GM15510 (cell line): ENCODE results near the gene MARK3.

Experiments used
- POLR2A ChIP-seq: IDR thresholded peaks from 3 replicates; pipeline ENCODE4 v1.6.1; 2011; ENCODE audit warnings: borderline replicate concordance; ENCODE audit not compliant: insufficient read length; ENCODE audit errors: extremely low read depth

The MARK3 gene

DNA sequence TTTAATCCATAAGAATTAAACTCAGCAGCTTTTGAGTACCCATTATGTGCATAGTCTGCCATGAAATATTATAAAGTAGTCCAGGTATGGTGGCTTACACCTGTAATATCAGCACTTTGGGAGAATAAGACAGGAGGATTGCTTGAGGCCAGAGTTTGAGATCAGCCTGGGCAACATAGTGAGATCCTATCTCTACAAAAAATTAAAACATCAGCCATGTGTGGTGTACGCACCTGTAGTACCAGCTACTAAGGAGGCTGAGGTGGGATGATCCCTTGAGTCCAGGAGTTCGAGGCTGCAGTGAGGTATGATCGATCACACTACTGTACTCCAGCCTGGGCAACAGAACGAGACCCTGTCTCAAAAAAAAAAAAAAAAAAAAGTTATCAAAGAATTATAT, 15.3 kb downstream of the MARK3 start:
- no peak for TF ChIP-seq POLR2A

DNA sequence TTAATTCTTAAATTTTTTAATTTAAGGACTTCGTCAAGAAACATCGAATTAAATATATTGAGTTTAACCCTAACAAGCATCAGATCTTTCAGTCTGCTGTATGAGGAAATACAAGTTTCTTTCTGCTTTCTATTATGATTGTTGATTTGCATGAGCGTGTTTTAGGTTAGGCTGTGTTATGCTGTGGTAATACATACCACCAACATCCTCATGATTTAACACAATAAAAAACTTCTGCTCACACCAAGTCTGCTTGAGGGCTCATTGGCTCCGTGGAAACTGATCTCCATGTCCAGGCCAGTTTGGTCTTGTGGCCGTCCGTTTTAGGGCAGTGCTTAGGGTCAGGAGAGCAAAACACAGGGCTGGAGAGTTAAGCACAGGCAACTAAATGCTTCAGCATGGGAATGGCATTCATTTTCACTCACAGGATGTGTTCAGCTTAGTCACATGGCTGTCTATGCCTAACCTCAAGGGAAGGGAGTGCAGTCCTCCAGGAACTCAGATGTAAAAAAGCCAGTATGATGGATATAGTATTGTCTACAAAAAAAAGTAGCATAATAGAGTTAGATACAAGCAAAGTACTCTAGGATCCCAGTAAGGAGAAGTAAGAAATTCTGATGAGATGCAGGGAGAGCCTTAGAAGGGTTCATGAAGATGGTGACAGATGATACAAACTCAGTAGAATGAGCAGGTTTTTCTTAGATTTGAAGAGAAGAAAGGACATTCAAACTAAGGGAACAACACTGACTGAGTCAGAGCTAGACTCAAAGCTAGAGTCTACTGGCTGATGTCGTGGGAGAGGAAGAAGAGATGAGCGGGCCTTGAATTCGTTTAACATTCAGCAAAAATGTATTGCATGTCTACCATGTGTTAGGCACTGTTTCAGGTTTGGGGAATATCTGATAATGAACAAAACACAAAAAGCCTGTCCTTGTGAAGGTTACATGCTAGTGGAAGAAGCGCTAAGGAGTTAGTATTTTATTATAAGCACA, 16.3 kb downstream of the MARK3 start:
- no peak for TF ChIP-seq POLR2A

DNA sequence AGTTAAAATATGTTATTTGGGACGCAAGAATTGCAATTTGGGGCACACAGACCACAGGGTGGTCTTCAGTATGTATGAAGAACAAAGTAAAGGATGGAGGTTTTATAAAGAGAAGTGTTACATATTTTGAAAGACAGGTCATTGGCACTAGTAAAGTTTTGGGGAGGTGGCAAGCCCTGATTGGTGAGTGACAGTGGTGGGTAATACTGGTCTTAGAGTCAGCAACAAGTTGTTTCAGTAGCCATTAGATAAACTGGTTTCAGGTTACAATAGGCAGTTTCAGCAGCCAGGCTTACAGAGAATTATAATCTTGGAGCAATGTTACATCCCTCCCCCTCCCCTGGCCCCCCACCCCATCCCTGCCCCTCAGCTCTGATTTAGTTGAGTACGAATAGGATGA, 17.5 kb downstream of the MARK3 start:
- TF ChIP-seq POLR2A: no peak

DNA sequence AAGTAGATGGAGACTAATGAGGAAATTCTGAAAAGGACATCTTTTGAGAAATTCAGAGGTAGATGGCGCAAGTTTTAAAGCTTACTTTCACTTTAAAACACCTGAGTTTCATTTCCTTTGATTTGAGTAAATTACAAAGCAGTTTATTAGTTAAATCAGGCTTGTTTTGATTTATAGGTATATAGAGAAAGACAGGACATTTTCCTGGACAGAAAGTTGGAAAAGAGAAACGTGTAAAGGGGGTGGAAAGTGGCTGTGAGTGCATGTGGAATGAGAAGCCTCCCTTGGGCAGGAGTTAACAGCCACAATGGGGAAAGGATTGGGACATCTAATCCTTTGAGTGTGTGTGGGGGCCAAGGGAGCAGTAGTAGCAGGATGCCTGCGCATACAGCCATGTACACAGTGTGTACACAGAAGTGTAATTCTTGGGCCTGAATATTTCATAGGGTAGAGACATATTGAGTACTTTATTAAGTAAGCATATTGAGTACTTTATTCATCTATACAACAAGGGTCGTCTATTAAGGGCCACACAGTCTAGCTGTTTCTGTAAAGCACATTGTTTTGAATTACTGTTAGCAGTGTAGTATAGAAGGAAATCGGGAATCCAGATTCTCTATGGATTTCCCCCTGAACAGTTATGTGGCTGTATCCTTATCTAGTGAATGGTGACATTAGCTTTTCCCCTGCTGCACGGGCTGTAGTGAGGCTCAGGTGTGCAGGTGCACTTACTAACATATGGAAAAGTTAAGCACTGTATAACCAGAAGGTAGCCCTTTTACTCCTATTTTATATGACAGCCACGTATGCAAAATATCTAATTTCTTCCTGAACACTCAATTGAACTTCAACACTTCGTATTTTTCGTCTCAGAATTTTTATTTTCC, 19.1 kb downstream of the MARK3 start:
- TF ChIP-seq POLR2A: no peak

DNA sequence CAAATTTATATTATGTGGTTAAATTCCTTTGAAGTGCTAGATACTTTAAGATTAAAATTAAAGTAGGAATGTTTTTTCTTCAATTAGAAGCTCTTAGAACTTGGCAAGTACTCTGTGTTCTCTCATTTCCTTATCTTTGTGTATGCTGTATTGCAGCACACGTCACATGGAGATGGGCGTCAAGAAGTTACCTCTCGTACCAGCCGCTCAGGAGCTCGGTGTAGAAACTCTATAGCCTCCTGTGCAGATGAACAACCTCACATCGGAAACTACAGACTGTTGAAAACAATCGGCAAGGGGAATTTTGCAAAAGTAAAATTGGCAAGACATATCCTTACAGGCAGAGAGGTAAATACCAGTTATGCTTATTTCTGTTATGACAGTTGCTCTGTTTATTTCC, 19.7 kb downstream of the MARK3 start:
- TF ChIP-seq POLR2A: no peak

DNA sequence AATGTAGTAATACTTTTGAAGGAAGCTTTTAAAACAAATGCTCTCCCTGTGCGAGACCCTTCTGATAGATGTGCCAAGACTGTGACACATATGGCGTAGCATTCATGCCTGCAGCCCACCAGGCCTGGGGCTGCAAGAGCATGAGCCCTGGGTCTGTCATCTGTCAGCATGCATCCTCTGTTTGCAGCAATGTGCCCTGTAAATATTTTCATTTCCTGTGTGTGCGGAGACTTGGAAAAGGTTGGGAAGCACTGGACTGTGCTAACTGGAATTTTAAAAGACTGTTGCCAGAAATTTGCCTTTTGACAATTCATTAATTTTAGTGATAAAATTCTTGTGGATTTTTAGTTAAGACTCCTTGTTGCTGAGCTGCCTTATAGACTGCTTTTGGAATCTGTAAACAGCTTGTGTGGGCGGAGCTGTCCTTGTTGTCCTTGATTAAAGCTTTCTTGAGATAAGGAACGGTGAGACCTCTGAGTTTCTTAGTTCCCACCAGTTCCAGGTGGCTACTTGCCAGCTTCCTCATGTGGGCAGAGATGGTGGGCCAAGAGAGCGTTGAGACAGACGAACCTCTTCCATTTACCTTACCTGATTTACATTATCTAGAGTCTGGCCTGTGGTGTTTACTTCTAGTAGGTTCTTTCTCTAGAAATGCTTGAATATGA, 23.4 kb downstream of the MARK3 start:
- no peak for TF ChIP-seq POLR2A

DNA sequence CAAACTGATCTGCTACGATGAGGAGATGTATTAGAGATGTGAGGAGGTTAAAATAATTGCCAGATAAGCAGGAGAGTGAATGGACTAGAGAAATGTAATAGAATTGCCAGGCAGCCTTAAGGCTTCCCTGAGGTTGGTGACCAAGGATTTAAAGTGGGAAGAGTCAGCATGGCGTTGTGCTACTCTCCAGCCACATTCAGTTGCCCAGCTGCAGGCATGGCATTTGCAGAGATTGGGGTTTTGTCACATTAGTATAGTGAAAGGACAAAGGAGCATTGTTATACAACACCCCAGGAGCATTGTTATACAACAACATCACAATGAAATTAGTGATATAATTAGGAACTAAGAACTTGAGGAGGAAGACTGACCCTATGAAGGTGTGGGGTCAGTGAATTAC, 31.7 kb downstream of the MARK3 start:
- no peak for TF ChIP-seq POLR2A

DNA sequence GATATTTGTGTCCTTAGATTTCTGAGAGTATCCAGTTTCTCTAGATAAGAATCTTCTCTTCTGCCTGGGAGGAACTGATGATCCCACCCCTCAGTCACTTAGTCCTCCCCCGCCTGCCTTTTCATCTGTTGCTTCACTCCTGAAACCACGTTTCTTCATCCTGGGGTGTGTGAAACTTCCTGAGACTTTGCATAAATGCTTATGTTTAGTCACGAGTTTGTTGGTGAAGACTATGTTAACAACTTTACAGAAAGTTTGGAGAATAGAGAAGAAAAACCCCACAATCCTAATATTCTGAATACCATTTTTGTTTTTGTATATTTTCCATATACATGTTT, 33.2 kb downstream of the MARK3 start:
- TF ChIP-seq POLR2A: no peak

DNA sequence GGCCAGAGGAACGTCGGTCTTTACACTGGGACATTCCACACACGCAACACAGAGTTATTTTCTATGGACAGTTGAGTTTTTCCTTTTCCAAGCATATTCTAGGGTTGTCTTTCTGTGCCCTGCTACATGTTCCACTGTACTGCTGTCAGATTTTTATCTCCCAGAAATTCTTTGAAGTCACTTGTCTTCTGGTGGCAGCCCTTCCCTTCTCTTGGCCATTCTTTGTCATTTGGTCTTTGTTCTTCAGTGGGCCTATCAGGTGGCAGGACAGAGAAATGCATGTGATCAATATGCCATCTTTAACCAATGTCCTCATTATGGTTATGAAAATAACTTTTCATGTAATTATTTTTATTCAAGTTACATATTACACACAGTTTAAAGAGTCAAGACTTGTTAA, 36.3 kb downstream of the MARK3 start:
- no peak for TF ChIP-seq POLR2A

DNA sequence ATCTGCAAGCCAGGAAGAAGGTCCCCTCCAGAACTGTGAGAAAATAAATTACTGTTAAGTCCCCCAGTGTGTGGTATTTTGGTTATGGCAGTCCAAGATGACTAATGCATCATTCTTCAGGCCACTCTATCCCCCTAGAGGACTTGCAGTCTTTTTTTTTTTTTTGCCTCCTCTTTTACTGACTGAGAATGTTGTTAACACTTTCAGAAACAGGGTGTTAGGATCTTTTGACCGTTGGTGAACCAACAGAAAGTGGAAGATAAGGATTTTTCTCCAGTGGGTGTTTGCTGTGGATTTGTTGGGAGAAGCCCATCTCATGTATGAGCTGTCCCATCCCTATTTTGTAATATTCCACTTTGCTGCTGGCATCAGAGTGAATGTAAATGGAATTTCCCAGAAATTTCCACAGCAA, 37.8 kb downstream of the MARK3 start:
- TF ChIP-seq POLR2A: no peak

DNA sequence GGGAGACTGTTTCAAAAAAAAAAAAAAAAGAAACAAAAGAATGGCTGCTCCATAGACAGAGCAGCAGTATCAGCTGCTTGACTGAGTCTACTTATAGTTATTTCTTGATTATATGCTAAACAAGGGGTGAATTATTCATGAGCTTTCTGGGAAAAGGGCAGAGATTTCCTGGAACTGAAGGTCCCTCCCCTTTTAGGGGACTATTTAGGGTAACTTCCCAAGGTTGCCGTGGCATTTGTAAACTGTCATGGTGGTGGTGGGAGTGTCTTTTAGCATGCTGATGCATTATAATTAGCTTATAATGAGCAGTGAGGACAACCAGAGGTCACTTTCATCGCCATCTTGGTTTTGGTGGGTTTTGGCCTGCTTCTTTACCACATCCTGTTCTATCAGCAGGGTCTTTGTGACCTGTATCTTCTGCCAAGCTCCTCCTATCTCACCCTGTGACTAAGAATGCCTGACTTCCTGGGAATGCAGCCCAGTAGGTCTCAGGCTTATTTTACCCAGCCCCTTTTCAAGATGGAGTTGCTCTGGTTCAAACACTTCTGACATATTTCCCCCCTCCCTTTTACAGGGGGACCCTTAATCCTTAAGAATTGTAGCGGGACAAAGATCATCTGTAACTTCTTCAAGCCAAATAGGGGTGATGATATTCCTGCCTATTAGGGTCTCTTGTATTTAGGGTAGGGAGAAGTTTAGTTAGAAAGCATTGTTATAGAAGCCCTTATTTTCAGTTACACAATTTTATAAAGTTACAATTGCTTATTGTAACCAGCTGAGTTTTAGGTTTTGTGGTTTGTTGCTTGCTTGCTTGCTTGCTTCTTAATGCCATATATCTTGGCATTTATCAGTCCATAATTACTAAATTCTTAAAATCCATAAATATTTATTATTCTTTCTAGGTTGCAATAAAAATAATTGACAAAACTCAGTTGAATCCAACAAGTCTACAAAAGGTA, 42.5 kb downstream of the MARK3 start:
- no peak for TF ChIP-seq POLR2A

DNA sequence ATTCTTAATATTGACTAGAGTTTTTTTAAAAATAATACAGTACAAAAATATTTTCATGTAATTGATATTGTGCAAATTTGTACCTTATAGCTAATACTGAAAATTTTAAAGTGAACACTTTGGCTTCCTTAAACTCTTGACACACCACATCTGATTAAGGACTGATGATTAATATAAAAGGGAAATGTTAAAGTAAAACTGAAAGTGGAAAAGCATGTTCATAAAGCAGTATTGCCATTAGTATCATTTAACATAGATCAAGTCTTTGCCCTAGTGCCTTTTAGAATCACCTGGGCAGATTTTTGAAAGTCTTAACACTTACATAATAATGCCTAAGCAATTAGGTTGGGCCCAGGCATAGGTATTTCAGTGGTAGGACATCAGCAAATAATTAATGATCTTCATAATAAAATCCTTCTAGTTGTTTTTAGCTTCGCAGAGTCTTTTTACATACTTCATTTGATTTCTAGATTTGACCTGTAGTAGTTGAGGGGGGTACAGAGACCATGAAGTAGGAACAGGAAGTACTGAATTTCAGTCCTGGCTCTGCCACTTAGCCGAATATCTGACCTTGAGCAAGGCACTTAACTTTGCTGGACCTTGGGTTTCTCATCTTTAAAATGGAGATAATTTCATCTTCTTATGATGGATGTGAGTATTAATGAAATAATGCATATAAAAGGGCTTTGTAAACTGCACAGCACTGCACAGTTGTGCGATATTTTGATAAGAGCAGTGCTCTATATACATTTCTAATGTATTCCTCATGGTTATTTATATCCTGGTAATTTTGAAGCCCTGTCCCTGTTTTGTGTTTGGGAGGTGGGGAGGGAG, 43.7 kb downstream of the MARK3 start:
- no peak for TF ChIP-seq POLR2A

DNA sequence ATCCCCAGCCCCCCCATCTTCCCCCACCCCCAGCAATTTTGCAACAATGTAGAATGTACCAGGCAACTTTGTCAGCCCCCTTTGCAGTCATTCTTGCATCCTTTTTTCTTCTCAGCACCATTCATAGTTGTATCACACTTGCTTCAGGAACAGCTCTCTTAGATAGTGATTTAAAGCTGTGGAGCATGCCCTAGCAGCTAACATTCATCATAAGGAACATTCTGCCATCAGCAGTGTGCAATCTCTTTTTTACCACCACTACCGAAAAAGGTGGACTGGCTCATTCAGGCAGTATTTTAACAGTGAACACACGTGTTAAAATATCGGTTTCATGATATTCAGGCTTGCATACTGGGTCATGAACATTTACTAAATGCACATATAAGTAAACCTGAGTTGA, 45.1 kb downstream of the MARK3 start:
- no peak for TF ChIP-seq POLR2A

DNA sequence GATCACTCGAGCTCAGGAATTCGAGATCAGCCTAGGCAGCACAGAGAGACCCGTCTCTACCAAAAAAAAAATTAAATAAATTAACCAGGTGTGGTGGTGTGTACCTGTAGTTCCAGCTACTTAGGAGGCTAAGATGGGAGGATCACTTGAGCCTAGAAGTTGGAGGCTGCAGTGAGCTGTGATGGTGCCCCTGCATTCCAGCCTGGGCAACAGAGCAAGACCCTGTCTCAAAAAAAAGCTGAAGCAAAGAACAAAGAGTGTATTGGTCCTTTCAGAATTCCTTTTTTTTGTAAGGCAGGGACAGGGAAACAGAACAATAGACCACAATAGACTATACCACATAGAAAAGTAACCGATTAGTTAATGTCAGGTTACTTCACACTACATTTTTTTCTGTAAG, 47.4 kb downstream of the MARK3 start:
- TF ChIP-seq POLR2A: no peak
